ENCODE data around the gene KDSR. TPM values are rescaled to one million over a fixed set of nuclear protein-coding genes. Genes with fewer than 3 reads are reported as not detected.
"Not testable (repeated sequence)": the region's sequence is repeated elsewhere in the genome, so short reads cannot be mapped to it uniquely, and the experiment has no call there.

The KDSR gene
- total RNA-seq, 2 experiments from 2014 or later = 72.6 to 78.6 TPM

- DNase-seq (peak; percentile 38), ATAC-seq (no peak)
- Mint-ChIP-seq H3K27me3 (no peaks in the 10 kb centered on the region), H3K4me1 (peaks cover 37% of the 10 kb centered on the region), H3K27ac (peak overlapping the region; percentile 80), H3K9me3 (ENCODE audit: low read depth) (peaks cover 14% of the 10 kb centered on the region), H3K4me3 (peak overlapping the region; percentile 96), H3K36me3 (ENCODE audit: low read depth) (peaks cover 49% of the 10 kb centered on the region)
- POLR2A ChIA-PET = interaction anchor here (0.5 to 1.2 kb wide), 5 partner anchors 18 to 360 kb away, joined by 3 to 4 read pairs (median 3); no protein-coding TSS in a partner anchor
- CTCF ChIA-PET = interaction anchor here (0.6 to 3.1 kb wide), 15 partner anchors 9 to 349 kb away, joined by 3 to 15 read pairs (median 5); no protein-coding TSS in a partner anchor
- intact Hi-C loops (cut with DNase I, micrococcal nuclease) = loop anchor here (1.0 to 10.0 kb wide), 8 partner anchors 45 to 1179 kb away; partner anchors contain the start of genes PHLPP1 (in 1 of the 2), PIGN (in 1 of the 2), RELCH (in 1 of the 2) and SERPINB8 (in 1 of the 2)
Observed at GRCh38 chr18:63365876-63366212, 1.2 kb downstream of the KDSR start.

- DNase-seq (peak; percentile 30), ATAC-seq (no peak)
- Mint-ChIP-seq H3K27ac (no peak overlapping the region), H3K27me3 (no peaks in the 10 kb centered on the region), H3K36me3 (ENCODE audit: low read depth) (peaks cover 47% of the 10 kb centered on the region), H3K4me3 (peak overlapping the region; percentile 15), H3K9me3 (ENCODE audit: low read depth) (peaks cover 8% of the 10 kb centered on the region), H3K4me1 (peaks cover 36% of the 10 kb centered on the region)
- intact Hi-C loops (cut with DNase I, micrococcal nuclease) = loop anchor here (10.0 kb wide), 2 partner anchors 611 to 839 kb away; partner anchors contain the start of genes SERPINB8 (in 1 of the 2) and ZCCHC2 (in 1 of the 2)
- ChIA-PET POLR2A (interaction anchor here (0.8 kb wide), 1 partner anchor 64 kb away, joined by 3 read pairs; no protein-coding TSS in a partner anchor), CTCF (interaction anchor here (1.6 to 3.1 kb wide), 3 partner anchors 22 to 347 kb away, joined by 3 to 13 read pairs (median 11); no protein-coding TSS in a partner anchor)
Observed at GRCh38 chr18:63363951-63364350, 3.1 kb downstream of the KDSR start.

GRCh38 chr18:63363420-63363819 lies 3.6 kb downstream of the KDSR start:
- ChIA-PET POLR2A (interaction anchor here (0.8 kb wide), 1 partner anchor 64 kb away, joined by 3 read pairs; no protein-coding TSS in a partner anchor), CTCF (interaction anchor here (1.3 to 3.1 kb wide), 4 partner anchors 13 to 347 kb away, joined by 3 to 13 read pairs (median 7); no protein-coding TSS in a partner anchor)
- not testable (repeated sequence) for H3K4me3 Mint-ChIP-seq; ATAC-seq; DNase-seq; H3K27ac Mint-ChIP-seq; H3K27me3 Mint-ChIP-seq; H3K9me3 Mint-ChIP-seq (ENCODE audit: low read depth)
- peaks cover 31% of the 10 kb centered on the region for H3K4me1 Mint-ChIP-seq
- H3K36me3 Mint-ChIP-seq (ENCODE audit: low read depth) = peaks cover 43% of the 10 kb centered on the region
- intact Hi-C loops (cut with DNase I, micrococcal nuclease) = loop anchor here (10.0 kb wide), 2 partner anchors 611 to 839 kb away; partner anchors contain the start of genes SERPINB8 (in 1 of the 2) and ZCCHC2 (in 1 of the 2)

GRCh38 chr18:63356272-63356896 lies 10.6 kb downstream of the KDSR start:
- POLR2A ChIA-PET = no interaction called here
- H3K36me3 Mint-ChIP-seq (ENCODE audit: low read depth) = peaks cover 39% of the 10 kb centered on the region
- H3K4me3 Mint-ChIP-seq = no peak overlapping the region
- no peaks in the 10 kb centered on the region for H3K9me3 Mint-ChIP-seq (ENCODE audit: low read depth)
- ATAC-seq (no peak), DNase-seq (no peak)
- H3K4me1 Mint-ChIP-seq = no peaks in the 10 kb centered on the region
- CTCF ChIA-PET = interaction anchor here (1.0 to 1.7 kb wide), 7 partner anchors 9 to 349 kb away, joined by 3 to 9 read pairs (median 3); no protein-coding TSS in a partner anchor
- H3K27ac Mint-ChIP-seq = no peak overlapping the region
- intact Hi-C loops (cut with DNase I, micrococcal nuclease) = no loop called here
- no peaks in the 10 kb centered on the region for H3K27me3 Mint-ChIP-seq

GRCh38 chr18:63350230-63350629 lies 16.8 kb downstream of the KDSR start:
- H3K4me3 Mint-ChIP-seq = no peak overlapping the region
- ChIA-PET CTCF (interaction anchor here (1.1 to 3.8 kb wide), 3 partner anchors 9 to 89 kb away, joined by 3 to 27 read pairs (median 13); no protein-coding TSS in a partner anchor), POLR2A (interaction anchor here (0.6 kb wide), 1 partner anchor 44 kb away, joined by 5 read pairs; no protein-coding TSS in a partner anchor)
- intact Hi-C loops (cut with DNase I, micrococcal nuclease) = no loop called here
- H3K27ac Mint-ChIP-seq = no peak overlapping the region
- H3K36me3 Mint-ChIP-seq (ENCODE audit: low read depth) = peaks cover 48% of the 10 kb centered on the region
- H3K9me3 Mint-ChIP-seq (ENCODE audit: low read depth) = no peaks in the 10 kb centered on the region
- no peaks in the 10 kb centered on the region for H3K27me3 Mint-ChIP-seq
- no peaks in the 10 kb centered on the region for H3K4me1 Mint-ChIP-seq
- ATAC-seq (no peak), DNase-seq (no peak)

GRCh38 chr18:63348508-63349136 lies 18.4 kb downstream of the KDSR start:
- Mint-ChIP-seq H3K4me3 (no peak overlapping the region), H3K27ac (no peak overlapping the region)

GRCh38 chr18:63346480-63347183 lies 20.4 kb downstream of the KDSR start:
- intact Hi-C loops (cut with DNase I, micrococcal nuclease) = no loop called here
- Mint-ChIP-seq H3K9me3 (ENCODE audit: low read depth) (no peaks in the 10 kb centered on the region), H3K36me3 (ENCODE audit: low read depth) (peaks cover 51% of the 10 kb centered on the region), H3K4me3 (no peak overlapping the region), H3K27me3 (no peaks in the 10 kb centered on the region), H3K4me1 (no peaks in the 10 kb centered on the region), H3K27ac (no peak overlapping the region)
- POLR2A ChIA-PET = no interaction called here
- CTCF ChIA-PET = interaction anchor here (0.6 to 1.6 kb wide), 2 partner anchors 93 to 385 kb away, joined by 3 to 8 read pairs; no protein-coding TSS in a partner anchor
- ATAC-seq (no peak), DNase-seq (no peak)

More at GRCh38 chr18:63348508-63349136, 18.4 kb downstream of the KDSR start:
- no peaks in the 10 kb centered on the region for H3K4me1 Mint-ChIP-seq
- peaks cover 48% of the 10 kb centered on the region for H3K36me3 Mint-ChIP-seq (ENCODE audit: low read depth)
- ATAC-seq = no peak
- no peaks in the 10 kb centered on the region for H3K27me3 Mint-ChIP-seq
- intact Hi-C loops (cut with DNase I, micrococcal nuclease) = no loop called here
- ChIA-PET POLR2A (no interaction called here), CTCF (interaction anchor here (0.7 to 3.7 kb wide), 3 partner anchors 41 to 91 kb away, joined by 3 to 13 read pairs (median 3); no protein-coding TSS in a partner anchor)
- no peaks in the 10 kb centered on the region for H3K9me3 Mint-ChIP-seq (ENCODE audit: low read depth)
- DNase-seq = no peak

GRCh38 chr18:63346031-63346430 lies 21.0 kb downstream of the KDSR start:
- Mint-ChIP-seq H3K36me3 (ENCODE audit: low read depth) (peaks cover 50% of the 10 kb centered on the region), H3K4me3 (no peak overlapping the region), H3K4me1 (no peaks in the 10 kb centered on the region), H3K27me3 (no peaks in the 10 kb centered on the region), H3K9me3 (ENCODE audit: low read depth) (no peaks in the 10 kb centered on the region), H3K27ac (no peak overlapping the region)
- ChIA-PET CTCF (interaction anchor here (1.6 kb wide), 1 partner anchor 93 kb away, joined by 8 read pairs; no protein-coding TSS in a partner anchor), POLR2A (no interaction called here)
- no peak for DNase-seq
- intact Hi-C loops (cut with DNase I, micrococcal nuclease) = no loop called here
- ATAC-seq = no peak

- no peaks in the 10 kb centered on the region for H3K9me3 Mint-ChIP-seq (ENCODE audit: low read depth)
- POLR2A ChIA-PET = no interaction called here
- H3K36me3 Mint-ChIP-seq (ENCODE audit: low read depth) = peaks cover 55% of the 10 kb centered on the region
- no peak for ATAC-seq
- no peak overlapping the region for H3K4me3 Mint-ChIP-seq
- intact Hi-C loops (cut with DNase I, micrococcal nuclease) = loop anchor here in 1 of 2 experiments (5.0 kb wide), 2 partner anchors 162 to 232 kb away; no protein-coding TSS in a partner anchor
- no peak for DNase-seq
- no peaks in the 10 kb centered on the region for H3K27me3 Mint-ChIP-seq
- peaks cover 3% of the 10 kb centered on the region for H3K4me1 Mint-ChIP-seq
- H3K27ac Mint-ChIP-seq = no peak overlapping the region
- CTCF ChIA-PET = interaction anchor here (6.8 kb wide), 1 partner anchor 95 kb away, joined by 58 read pairs; no protein-coding TSS in a partner anchor
Observed at GRCh38 chr18:63344918-63345317, 22.1 kb downstream of the KDSR start.

GRCh38 chr18:63344263-63344662 lies 22.7 kb downstream of the KDSR start:
- ChIA-PET CTCF (interaction anchor here (6.8 kb wide), 1 partner anchor 95 kb away, joined by 58 read pairs; no protein-coding TSS in a partner anchor), POLR2A (no interaction called here)
- peaks cover 57% of the 10 kb centered on the region for H3K36me3 Mint-ChIP-seq (ENCODE audit: low read depth)
- no peaks in the 10 kb centered on the region for H3K27me3 Mint-ChIP-seq
- intact Hi-C loops (cut with DNase I, micrococcal nuclease) = loop anchor here in 1 of 2 experiments (5.0 kb wide), 2 partner anchors 163 to 233 kb away; no protein-coding TSS in a partner anchor
- ATAC-seq (no peak), DNase-seq (no peak)
- H3K4me3 Mint-ChIP-seq = no peak overlapping the region
- no peak overlapping the region for H3K27ac Mint-ChIP-seq
- peaks cover 4% of the 10 kb centered on the region for H3K4me1 Mint-ChIP-seq
- no peaks in the 10 kb centered on the region for H3K9me3 Mint-ChIP-seq (ENCODE audit: low read depth)
